Smooth muscle cell of the pulmonary artery (primary cell): Measurements from ENCODE around the gene PPCDC. TPM values are rescaled to one million over a fixed set of nuclear protein-coding genes. Genes with fewer than 3 reads are reported as not detected.

Experiments used
- total RNA-seq: library from RNA; depleted of rRNA; stranded (reverse); fragments of >200 nt; gene quantifications from 2 replicates; pipeline ENCODE4 v1.2.3, GENCODE V29; 2014

PPCDC gene, protein sequence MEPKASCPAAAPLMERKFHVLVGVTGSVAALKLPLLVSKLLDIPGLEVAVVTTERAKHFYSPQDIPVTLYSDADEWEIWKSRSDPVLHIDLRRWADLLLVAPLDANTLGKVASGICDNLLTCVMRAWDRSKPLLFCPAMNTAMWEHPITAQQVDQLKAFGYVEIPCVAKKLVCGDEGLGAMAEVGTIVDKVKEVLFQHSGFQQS
- 7.3 and 7.4 TPM in 2 replicates for total RNA-seq

DNA sequence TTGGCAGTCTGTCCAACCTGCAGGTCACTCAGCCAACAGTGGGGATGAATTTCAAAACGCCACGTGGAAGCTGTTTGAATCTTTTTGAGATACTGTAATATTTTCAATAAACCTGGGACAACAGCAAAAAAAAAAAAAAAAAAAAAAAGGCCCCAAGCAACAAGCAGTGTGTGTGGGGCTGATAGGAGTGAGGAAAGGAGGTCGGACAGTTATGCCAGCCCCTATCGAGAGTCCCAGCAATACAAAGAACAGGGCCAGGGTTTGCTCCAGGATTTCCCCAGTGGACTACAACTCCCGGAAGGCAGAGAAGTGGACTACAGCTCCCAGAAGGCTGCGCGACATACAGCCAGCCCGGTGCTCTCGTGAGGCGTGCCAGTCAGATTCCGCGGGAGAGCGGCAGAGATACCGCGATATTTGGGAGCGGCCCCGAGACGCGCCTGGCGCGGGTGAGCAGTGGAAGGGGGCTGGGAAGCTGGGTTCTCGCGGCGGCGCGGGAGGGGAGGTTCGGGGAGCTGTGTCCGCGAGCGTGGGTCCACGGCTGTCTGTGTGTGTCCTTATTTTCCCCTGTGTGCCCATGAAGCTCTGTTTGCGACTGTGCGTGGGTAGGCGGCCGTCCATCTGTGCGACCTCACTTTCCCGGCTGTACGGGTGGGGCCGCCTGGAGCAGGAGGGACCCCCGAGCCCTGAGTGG lies at the start of gene PPCDC:
TSS of gene PPCDC (plus strand) at position 410 of the 691 bp plus-strand sequence. CDS start 4,729 bp downstream, outside the sequence.

DNA sequence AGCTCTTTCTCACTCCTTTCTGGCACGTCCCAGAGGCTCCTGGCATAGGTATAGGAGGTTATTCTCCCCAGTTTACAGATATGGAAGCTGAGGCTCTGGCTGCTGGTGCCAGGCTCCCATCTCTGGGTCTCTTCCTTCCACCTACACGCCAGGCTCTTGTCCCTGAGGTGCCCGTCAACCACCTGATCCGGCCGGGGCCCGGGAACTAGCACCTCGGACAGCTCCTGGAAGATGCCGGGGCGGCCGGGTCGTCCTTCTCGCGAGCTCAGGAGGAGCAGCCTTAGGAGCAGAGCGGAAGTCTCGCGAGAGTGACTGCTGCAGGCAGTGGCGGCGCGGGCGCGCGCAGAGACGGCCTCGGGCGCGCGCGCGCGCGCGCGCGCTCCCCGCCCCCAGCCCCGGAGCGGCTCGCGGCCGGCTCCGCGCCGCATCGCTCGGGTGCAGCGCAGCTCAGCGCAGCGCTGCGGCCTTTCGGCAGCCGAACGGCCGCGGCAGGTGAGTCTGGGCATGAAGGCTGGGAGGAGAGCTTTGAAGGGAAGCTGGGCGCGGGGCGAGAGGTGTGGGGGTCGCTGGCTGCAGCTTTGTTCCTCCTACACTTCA lies 28.1 kb upstream of the PPCDC start, which contains the start of gene SCAMP5:
TSS of gene SCAMP5 (plus strand) at position 382 of the 597 bp plus-strand sequence. CDS start 16,277 bp downstream, outside the sequence.

Other genes with a start within 250 kb of the PPCDC start
- 37.6 and 55.2 TPM in 2 replicates for gene CSK, start 241.5 kb upstream of the PPCDC start, total RNA-seq
- 0.26 TPM in 1 of 2 replicates, not detected in the other for gene LMAN1L, start 210.8 kb upstream of the PPCDC start, total RNA-seq
- not detected in 2 replicates for gene CPLX3, start 197.0 kb upstream of the PPCDC start, total RNA-seq
- gene ULK3, start 180.4 kb upstream of the PPCDC start, total RNA-seq, result 14.5 and 28.5 TPM in 2 replicates
- 28.7 and 39.0 TPM in 2 replicates for gene SCAMP2, start 150.2 kb upstream of the PPCDC start, total RNA-seq
- gene MPI, start 133.5 kb upstream of the PPCDC start, total RNA-seq, result 118 TPM in 2 replicates
- gene FAM219B, start 116.7 kb upstream of the PPCDC start, total RNA-seq, result 50.0 and 71.3 TPM in 2 replicates
- 33.1 and 41.3 TPM in 2 replicates for gene COX5A, start 85.5 kb upstream of the PPCDC start, total RNA-seq
- 2.6 and 4.6 TPM in 2 replicates for gene RPP25, start 66.8 kb upstream of the PPCDC start, total RNA-seq
- 1.6 and 2.6 TPM in 2 replicates for gene SCAMP5, start 28.0 kb upstream of the PPCDC start, total RNA-seq
- gene C15orf39, start 178.3 kb downstream of the PPCDC start, total RNA-seq, result 6.3 and 8.6 TPM in 2 replicates
- not detected in 2 replicates for gene GOLGA6C, start 234.7 kb downstream of the PPCDC start, total RNA-seq